Fibroblast of lung (primary cell): ENCODE measurements around the gene TYW1.
"Not testable (repeated sequence)": the region's sequence is repeated elsewhere in the genome, so short reads cannot be mapped to it uniquely, and the experiment has no call there.

Experiments
- CTCF ChIP-seq, 2 donors: IDR thresholded peaks in 1 of 2; conservative IDR thresholded peaks in 1 of 2; 1 replicate in 1 of 2; 2 replicates in 1 of 2; pipeline ENCODE4 v1.5.1; 2011 to 2012; ENCODE audit warnings: low read length in 2 of 2, control low read depth in 1 of 2, inconsistent platforms in 1 of 2, low read depth in 1 of 2, mild to moderate bottlenecking in 1 of 2
- EZH2 ChIP-seq: IDR thresholded peaks from 2 replicates; pipeline ENCODE4 v1.5.1; 2012; ENCODE audit warnings: low read length, control low read depth, mild to moderate bottlenecking; ENCODE audit errors: missing control alignments

- not testable (repeated sequence) for TF ChIP-seq CTCF (conservative IDR thresholded peaks at IDR 0.05 in 1 of 2, IDR thresholded peaks at IDR 0.05 in 1 of 2; ENCODE audit: low read depth in 1 of 2, low read length in 2 of 2); EZH2
Measured at GRCh38 chr7:67017971-67018370, 21.3 kb downstream of the TYW1 start.
